Dedifferentiated amniotic fluid mesenchymal stem cell (primary cell): Measurements from ENCODE around the gene UBQLN3.

Experiments
- DNase-seq: peaks from one replicate; pipeline ENCODE4 v3.0.0-alpha.2; 2016; ENCODE audit errors: extremely low spot score

The UBQLN3 gene

GRCh38 chr11:5509803-5510202 is at the start of gene UBQLN3:
Gene UBQLN3 (minus strand): TSS chr11:5509957. CDS start chr11:5509558, 399 bp downstream.
- DNase-seq, result no peak

GRCh38 chr11:5557751-5558150 is 48.0 kb upstream of the UBQLN3 start:
- DNase-seq, result no peak

GRCh38 chr11:5556596-5557188 is 46.9 kb upstream of the UBQLN3 start:
- no peak for DNase-seq

- no peak for DNase-seq
Measured at GRCh38 chr11:5553343-5553742, 43.6 kb upstream of the UBQLN3 start.

DNA sequence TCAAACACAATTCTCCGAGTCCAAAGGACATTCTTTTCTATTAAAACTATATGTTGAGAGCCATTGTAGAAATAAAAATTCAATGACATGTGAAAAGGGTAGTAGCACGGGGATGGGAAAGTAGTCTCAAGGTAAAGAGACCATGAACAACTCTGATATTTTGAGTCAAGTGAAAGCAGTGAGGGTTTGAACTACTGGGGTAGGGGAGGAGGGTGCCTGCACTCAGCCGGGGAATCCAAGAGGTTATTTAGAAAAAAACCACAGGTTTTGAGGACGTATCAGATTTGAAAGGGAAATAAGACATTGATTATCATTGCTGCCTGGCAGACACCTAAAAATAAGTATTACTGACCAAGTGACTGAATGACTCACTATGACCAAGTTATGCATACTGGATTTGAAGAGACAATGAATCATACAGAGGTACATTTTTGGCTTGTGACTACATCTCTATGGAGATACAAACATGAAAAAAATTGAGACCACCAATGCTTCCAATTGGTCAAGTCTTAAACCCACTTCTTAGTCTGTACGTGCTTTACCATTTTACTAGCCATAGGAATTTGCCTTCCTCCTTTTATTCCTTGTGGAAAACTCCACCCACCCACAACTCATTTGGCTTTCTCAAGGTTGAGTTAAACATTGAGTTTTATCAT is 40.8 kb upstream of the UBQLN3 start:
- no peak for DNase-seq

GRCh38 chr11:5548440-5548839 is 38.7 kb upstream of the UBQLN3 start, which contains the start of gene OR52H1:
Gene OR52H1 (minus strand): TSS chr11:5548540. CDS start chr11:5545505, 3,035 bp downstream.
- no peak for DNase-seq

GRCh38 chr11:5547982-5548381 is 38.2 kb upstream of the UBQLN3 start:
- DNase-seq, result no peak

- no peak for DNase-seq
Measured at GRCh38 chr11:5546457-5546856, 36.7 kb upstream of the UBQLN3 start.

DNA sequence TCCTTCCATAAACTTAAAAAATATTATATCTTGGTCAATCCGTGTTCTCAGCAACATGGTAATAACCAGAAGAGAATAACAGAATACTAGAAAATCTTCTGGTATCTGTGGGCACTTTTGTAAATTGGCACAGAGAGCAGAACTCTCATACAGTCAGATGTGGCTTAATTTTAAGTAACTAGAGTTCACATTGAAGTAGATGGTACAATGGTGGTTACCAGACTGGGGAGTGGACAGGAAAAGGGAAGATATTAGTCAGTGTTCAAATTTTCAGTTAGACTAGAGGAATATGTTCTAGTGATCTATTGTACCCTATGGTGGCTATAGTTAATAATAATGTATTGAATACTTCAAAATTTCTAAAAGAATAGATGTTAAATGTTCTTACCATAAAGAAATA is 31.7 kb upstream of the UBQLN3 start:
- no peak for DNase-seq

DNA sequence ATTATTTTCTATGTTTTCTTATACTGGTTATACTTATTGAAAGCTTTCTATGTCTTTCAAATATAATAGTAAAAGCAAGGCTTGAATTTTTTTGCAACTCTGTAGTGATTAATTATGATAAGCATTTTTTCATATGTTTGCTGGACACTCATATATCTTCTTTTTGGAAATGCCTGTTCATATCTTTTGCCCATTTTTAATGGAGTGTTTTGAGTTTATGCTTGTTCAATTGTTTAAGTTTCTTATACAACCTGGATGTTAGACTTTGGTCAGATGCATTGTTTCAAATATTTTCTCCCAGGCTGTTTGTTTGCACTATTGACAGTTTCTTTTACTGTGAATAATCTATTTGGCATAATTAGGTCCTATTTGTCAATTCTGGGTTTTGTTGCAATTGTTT is 26.7 kb upstream of the UBQLN3 start:
- no peak for DNase-seq

GRCh38 chr11:5534046-5534445 is 24.3 kb upstream of the UBQLN3 start:
- no peak for DNase-seq

DNA sequence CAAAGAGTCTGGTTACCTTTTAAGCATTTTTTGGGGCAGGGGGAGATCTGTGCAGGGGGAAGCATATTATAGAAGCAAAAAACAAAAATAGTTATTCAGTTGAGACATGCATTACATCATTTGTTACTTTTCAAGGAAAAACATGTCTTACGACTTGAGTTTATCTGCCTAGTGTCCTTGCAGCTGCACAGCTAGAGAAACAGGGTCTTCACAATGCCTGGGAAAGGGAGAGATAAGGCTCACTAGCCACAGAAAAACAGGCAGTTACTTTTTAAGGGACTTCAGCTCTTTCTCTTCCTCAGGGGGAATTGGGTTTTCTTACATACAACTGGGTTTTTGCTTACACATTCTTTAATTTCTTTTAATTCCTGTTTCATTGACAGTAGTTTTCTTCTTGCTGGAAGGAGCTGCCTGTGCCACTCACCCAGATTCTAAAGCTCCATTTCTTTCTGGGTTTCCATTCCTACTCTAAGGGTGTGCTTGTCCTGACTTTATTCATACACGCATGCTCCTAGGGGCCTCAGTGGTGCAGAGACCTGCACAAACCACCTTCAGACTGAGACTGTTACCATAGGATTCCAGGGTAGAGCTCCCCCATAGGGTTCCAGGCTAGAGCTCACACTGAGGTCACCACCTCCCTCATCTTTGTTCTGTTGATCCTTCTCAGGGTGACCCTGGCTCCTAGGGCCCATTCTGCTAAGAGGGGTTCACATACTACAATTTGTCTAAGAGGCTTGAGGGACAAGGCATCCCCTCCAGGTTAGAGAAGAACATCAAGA is 21.5 kb upstream of the UBQLN3 start:
- DNase-seq, result no peak

DNA sequence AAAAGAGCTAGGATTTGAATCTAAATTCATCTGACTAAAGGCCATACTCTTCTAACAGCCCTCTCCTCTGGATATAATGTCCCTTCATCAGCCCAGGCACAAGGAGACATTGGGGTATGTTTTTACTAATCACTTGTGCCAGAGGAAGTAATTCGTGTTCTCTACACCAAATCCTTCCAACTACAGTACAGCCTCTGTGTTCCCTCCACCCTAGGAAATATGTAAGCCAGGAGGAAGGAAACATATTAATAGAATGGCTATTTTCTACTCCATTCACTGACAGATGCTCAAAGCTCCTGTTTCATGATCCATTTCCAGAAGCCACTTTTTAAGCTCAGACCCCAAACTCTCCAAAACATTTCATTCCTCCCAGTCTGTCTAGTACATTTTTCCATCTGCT is 18.7 kb upstream of the UBQLN3 start:
- no peak for DNase-seq

DNA sequence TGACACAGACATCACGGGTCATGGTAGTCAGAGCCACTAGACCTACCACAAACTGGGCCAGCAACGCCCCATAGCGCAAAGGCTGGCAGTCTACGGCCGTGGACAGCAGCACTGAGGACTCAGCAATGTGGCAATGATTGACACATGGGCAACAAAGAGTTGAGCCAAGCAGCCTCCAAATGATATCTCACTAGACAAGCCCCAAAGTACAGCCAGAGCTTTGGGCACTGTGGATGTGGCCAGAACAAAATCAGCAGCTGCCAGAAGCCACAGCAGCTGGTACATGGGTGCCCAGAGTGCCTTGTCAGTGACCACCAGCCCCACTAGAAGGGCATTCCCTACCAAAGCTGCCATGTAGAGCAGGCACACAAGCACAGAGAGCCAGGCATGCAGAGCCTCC is 18.0 kb upstream of the UBQLN3 start:
- DNase-seq, result no peak

GRCh38 chr11:5524756-5525155 is 15.0 kb upstream of the UBQLN3 start:
- no peak for DNase-seq

- no peak for DNase-seq
Measured at GRCh38 chr11:5522308-5522707, 12.6 kb upstream of the UBQLN3 start.

DNA sequence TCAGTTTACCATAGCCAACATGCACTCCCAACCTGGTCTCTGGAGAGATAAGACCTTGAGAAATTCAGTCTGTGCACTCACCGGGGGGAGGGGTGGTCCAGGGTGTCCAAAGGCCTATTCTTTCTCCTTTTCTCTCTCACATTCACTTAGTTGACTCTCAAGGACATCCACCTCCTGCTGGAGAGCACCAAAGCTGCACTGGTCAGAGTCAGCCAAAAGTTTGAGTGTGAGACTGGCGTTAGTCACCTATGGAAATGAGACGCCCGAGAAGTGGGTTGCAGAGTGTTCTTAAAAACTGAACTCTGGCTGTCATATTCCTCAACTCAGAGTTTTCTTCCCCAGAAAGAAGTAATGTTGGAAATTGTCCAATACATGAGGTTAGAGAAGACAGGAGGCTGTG is 11.8 kb upstream of the UBQLN3 start:
- DNase-seq, result no peak

DNA sequence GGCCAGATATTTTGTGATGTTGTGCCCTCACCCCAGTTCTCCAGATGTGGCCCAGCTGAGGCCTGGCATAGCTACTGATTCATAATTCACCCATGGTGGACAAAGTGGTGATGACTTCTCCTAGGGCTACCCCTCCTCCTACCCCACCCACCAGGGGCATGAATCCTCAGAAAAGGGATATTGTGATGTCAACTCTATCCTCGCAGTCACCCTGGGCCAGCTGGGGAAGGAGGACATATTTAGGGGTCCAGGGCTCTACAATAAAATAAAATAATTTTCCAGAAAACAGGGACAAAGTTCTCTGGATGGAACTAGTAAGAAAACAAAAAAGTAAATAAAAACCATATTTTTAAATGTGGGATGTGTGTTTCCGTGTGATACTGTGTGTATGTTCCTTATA is 6.8 kb upstream of the UBQLN3 start, which contains the start of gene UBQLNL:
Gene UBQLNL, minus strand, starts transcription at position 101 of the 400 bp plus-strand sequence. CDS start 258 bp downstream, outside the sequence.
- no peak for DNase-seq

DNA sequence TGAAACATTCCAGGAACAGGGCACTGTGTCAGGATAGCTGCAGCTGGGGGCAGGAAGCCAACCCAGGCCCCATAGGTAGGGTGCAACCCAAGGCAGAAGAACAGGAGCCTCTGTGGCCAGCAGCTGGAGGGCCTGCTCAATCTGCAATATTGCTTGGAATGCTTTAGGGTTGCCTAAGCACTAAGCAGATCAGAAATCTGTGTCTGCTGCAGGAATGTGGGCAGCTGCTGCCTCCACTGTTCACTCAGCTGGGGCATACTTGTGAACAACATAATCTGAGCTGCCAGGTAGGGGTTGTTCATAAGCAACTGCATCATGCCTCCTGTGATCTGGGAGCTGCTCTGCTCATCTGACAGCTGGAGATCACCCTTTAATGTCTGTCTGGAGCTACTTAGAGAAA is 5.1 kb upstream of the UBQLN3 start:
- DNase-seq, result no peak

- DNase-seq, result no peak
Measured at GRCh38 chr11:5508605-5509004, 1.2 kb downstream of the UBQLN3 start.

GRCh38 chr11:5507933-5508305 is 1.8 kb downstream of the UBQLN3 start:
- no peak for DNase-seq

- DNase-seq, result no peak
Measured at GRCh38 chr11:5507177-5507932, 2.4 kb downstream of the UBQLN3 start.
